HFF-Myc (cell line): ENCODE results near the gene MAN2A1.
"Not testable (repeated sequence)": the region's sequence is repeated elsewhere in the genome, so short reads cannot be mapped to it uniquely, and the experiment has no call there.

Experiments used
- DNase-seq: peaks from one replicate; pipeline ENCODE4 v3.0.0-alpha.2; 2011; ENCODE audit warnings: low read depth; ENCODE audit errors: extremely low read depth
- H3K4me3 ChIP-seq: replicated peaks from 2 replicates; pipeline ENCODE4 v1.5.1; 2011; ENCODE audit warnings: low read depth, mild to moderate bottlenecking, control low read depth, low read length
- CTCF ChIP-seq: IDR thresholded peaks from 2 replicates; pipeline ENCODE4 v1.5.1; 2012; ENCODE audit warnings: mild to moderate bottlenecking, low read depth, low read length, control low read depth; ENCODE audit errors: missing control alignments

The MAN2A1 gene

GRCh38 chr5:109825450-109825849 is 135.7 kb downstream of the MAN2A1 start:
- no peak for DNase-seq
- H3K4me3 ChIP-seq, result no peak overlapping the region
- no peak for TF ChIP-seq CTCF

GRCh38 chr5:109826426-109826825 is 136.7 kb downstream of the MAN2A1 start:
- DNase-seq, result no peak

GRCh38 chr5:109829331-109829730 is 139.6 kb downstream of the MAN2A1 start:
- no peak for TF ChIP-seq CTCF

More at GRCh38 chr5:109826426-109826825, 136.7 kb downstream of the MAN2A1 start:
- H3K4me3 ChIP-seq, result no peak overlapping the region
- TF ChIP-seq CTCF, result no peak

GRCh38 chr5:109830955-109831502 is 141.3 kb downstream of the MAN2A1 start:
- TF ChIP-seq CTCF, result no peak
- DNase-seq, result peak; percentile 74
- H3K4me3 ChIP-seq, result no peak overlapping the region

More at GRCh38 chr5:109829331-109829730, 139.6 kb downstream of the MAN2A1 start:
- no peak for DNase-seq
- no peak overlapping the region for H3K4me3 ChIP-seq

- peak; percentile 16 for DNase-seq
Measured at GRCh38 chr5:109832207-109833188, 142.8 kb downstream of the MAN2A1 start.

GRCh38 chr5:109833946-109834345 is 144.2 kb downstream of the MAN2A1 start:
- H3K4me3 ChIP-seq, result no peak overlapping the region
- no peak for DNase-seq
- no peak for TF ChIP-seq CTCF

More at GRCh38 chr5:109832207-109833188, 142.8 kb downstream of the MAN2A1 start:
- H3K4me3 ChIP-seq, result not testable (repeated sequence)

- TF ChIP-seq CTCF, result no peak
- no peak overlapping the region for H3K4me3 ChIP-seq
- no peak for DNase-seq
Measured at GRCh38 chr5:109836280-109836679, 146.6 kb downstream of the MAN2A1 start.
